Fibroblast of upper back skin (primary cell): ENCODE data around the gene PPP1R27.

Experiments used
- DNase-seq: peaks from one replicate; pipeline ENCODE4 v3.0.0-alpha.2; 2013

PPP1R27 gene

GRCh38 chr17:81819708-81820107 is 15.1 kb downstream of the PPP1R27 start:
- DNase-seq = no peak

- DNase-seq = no peak
Observed at GRCh38 chr17:81817758-81818147, 17.1 kb downstream of the PPP1R27 start.

- DNase-seq = no peak
Observed at GRCh38 chr17:81815646-81815986, 19.2 kb downstream of the PPP1R27 start.

GRCh38 chr17:81814748-81815645 is 19.9 kb downstream of the PPP1R27 start:
- DNase-seq = no peak

GRCh38 chr17:81813861-81814683 is 20.8 kb downstream of the PPP1R27 start:
- no peak for DNase-seq

- DNase-seq = no peak
Observed at GRCh38 chr17:81813371-81813684, 21.5 kb downstream of the PPP1R27 start.

- DNase-seq = no peak
Observed at GRCh38 chr17:81812571-81813370, 22.1 kb downstream of the PPP1R27 start.

GRCh38 chr17:81811705-81812570 is 22.9 kb downstream of the PPP1R27 start:
- DNase-seq = no peak

- DNase-seq = no peak
Observed at GRCh38 chr17:81810892-81811704, 23.8 kb downstream of the PPP1R27 start.

- no peak for DNase-seq
Observed at GRCh38 chr17:81810476-81810875, 24.4 kb downstream of the PPP1R27 start.

- no peak for DNase-seq
Observed at GRCh38 chr17:81809556-81809998, 25.3 kb downstream of the PPP1R27 start.

- no peak for DNase-seq
Observed at GRCh38 chr17:81808778-81809555, 25.9 kb downstream of the PPP1R27 start.

- no peak for DNase-seq
Observed at GRCh38 chr17:81807839-81808238, 27.0 kb downstream of the PPP1R27 start.

- DNase-seq = no peak
Observed at GRCh38 chr17:81807210-81807719, 27.6 kb downstream of the PPP1R27 start.

- DNase-seq = no peak
Observed at GRCh38 chr17:81806461-81807209, 28.2 kb downstream of the PPP1R27 start.

GRCh38 chr17:81805707-81806460 is 29.0 kb downstream of the PPP1R27 start:
- no peak for DNase-seq

GRCh38 chr17:81804559-81805399 is 30.1 kb downstream of the PPP1R27 start:
- no peak for DNase-seq
